A204.1 (cell line): ENCODE results near the gene TECR.
"Not testable (repeated sequence)": the region's sequence is repeated elsewhere in the genome, so short reads cannot be mapped to it uniquely, and the experiment has no call there.

ENCODE experiments used
- FAIRE-seq: peaks from 2 replicates; lab custom pipeline; 2012; peaks lifted over from hg19 to GRCh38; lab: Jason Lieb, UNC

The TECR gene

DNA sequence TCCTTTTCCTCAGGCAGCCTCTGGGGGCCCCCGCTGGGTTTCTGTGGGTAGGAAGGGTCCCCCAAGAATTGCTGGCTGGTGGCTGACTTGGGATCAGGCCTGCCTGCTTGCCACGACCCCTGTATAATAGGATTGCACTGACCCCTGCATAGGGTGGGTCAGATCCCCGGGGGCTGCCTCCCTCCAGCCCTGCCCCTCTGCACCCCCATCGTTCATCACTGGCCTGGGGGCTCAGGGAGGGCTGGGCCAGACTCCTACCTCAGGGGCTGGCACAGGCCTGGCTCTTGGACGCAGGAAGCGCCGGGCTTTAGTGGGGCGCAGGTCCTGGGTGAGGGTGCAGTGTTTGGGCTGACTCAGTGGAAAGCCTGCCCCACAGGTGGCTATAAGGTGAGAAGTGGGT lies 31.9 kb downstream of the TECR start:
- FAIRE-seq: no peak

GRCh38 chr19:14561847-14562351 lies 32.5 kb downstream of the TECR start:
- no peak for FAIRE-seq

- no peak for FAIRE-seq
Measured at GRCh38 chr19:14562660-14563589, 33.5 kb downstream of the TECR start.

DNA sequence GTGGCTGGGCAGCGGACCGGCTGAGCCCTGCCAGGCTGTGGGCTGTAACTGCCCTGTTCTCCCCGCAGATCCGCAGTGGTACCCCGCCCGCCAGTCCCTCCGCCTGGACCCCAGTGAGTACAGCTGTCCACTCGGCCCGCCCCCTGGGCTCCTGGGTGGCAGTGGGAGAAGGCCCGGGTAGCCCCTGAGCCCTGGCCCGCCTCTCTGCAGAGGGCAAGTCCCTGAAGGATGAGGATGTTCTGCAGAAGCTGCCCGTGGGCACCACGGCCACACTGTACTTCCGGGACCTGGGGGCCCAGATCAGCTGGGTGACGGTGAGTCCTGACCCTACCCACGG lies 34.2 kb downstream of the TECR start:
- no peak for FAIRE-seq

DNA sequence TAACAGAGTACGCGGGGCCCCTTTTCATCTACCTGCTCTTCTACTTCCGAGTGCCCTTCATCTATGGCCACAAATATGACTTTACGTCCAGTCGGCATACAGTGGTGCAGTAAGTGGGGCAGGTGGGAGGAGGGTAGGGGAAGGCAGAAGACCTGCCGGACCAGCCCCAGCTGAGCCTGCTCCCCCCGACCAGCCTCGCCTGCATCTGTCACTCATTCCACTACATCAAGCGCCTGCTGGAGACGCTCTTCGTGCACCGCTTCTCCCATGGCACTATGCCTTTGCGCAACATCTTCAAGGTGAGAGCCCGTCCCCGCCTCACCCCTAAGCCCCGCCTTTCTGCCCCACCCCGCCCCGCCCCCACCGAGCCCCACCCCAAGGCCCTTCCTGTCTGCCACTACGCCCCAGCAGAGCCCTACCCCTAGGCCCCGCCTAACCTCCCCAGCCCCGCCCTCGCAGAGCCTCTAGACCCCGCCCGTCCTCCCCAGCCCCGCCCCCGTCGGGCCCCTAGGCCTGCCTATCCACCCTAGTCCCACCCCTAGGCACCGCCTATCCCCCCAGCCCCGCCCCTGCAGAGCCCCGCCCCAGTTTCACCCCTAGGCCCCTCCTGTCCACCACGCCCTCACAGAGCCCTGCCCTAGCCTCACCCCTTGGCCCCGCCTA lies 34.7 kb downstream of the TECR start:
- no peak for FAIRE-seq

DNA sequence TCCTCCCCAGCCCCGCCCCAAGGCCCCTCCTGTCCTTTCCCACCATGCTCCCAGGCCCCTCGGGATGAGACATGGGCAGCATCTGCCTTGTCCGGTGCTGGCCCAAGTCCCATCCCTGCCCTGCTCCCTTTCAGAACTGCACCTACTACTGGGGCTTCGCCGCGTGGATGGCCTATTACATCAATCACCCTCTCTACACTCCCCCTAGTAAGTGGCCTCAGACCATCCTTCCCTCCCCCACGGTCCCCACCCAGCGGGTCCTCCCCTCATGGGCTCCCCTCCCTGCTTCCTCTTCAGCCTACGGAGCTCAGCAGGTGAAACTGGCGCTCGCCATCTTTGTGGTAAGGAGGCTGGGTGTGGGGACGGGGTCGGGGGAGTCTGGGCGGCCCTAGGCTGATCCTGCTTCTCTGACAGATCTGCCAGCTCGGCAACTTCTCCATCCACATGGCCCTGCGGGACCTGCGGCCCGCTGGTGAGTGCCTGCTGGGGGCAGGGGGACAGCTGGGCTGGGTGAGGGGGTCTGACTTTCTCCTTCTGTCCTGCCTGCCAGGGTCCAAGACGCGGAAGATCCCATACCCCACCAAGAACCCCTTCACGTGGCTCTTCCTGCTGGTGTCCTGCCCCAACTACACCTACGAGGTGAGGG lies 35.4 kb downstream of the TECR start:
- not testable (repeated sequence) for FAIRE-seq

- FAIRE-seq: no peak
Measured at GRCh38 chr19:14565298-14565679, 35.9 kb downstream of the TECR start.

DNA sequence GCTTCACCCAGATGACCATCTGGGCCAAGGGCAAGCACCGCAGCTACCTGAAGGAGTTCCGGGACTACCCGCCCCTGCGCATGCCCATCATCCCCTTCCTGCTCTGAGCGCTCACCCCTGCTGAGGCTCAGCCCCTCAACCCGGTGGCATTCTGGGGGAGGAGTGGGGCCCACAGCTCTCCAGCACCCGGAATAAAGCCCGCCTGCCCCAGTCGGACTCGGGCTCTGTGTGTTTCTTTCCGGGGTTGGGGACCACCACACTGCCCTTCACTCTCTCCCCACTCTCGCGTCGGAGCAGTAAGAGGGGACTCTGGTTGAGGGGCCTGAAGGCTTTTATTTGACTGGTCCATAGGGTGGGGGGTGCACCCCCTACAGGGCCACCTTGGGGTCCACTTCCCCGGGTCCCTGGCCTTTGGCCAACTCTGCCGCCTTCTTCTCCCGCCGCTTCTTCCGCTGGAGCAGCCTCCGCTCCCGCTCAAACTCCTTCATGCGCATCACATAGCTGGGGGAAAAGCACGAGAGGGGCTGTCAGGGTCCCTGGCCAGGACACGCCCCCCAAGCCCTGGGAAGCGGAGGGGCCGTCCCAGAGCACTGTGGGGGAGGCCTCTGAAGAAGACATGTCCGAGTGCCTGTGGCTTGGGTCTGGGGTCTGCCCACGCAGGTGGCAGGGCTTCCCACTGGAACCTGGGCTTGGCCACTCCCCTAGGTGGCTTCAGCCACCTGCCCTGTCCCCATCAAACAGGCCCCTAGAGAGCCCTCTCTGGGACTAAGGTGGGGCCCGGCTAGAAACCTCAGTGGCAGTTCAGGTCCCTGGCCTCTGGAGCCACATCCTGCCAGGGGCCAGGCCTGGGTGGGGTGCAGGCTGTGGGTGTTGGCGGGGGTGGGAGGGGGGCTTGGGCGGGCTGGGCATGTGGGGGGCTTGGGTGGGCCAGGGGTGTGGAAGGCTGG lies 36.6 kb downstream of the TECR start:
- FAIRE-seq: no peak

DNA sequence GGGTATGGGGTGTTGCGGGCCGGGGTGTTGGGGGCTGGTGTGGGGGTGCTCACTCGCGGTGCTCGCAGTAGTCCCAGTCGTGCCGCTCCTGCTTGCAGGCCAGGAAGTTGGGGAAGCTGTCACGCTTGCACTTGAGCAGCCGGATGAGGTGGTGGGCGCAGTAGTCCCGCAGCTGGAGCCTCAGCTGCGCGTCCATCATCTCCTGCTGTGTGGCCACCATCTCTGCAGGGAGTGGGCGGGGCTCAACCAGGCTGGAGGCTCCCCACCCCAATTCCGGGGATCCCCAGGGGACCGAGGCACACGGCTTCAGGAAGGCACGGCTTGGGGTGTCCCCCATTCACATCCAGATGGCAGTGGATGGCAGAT lies 37.3 kb downstream of the TECR start:
- no peak for FAIRE-seq

GRCh38 chr19:14567079-14567478 lies 37.7 kb downstream of the TECR start:
- FAIRE-seq: no peak

DNA sequence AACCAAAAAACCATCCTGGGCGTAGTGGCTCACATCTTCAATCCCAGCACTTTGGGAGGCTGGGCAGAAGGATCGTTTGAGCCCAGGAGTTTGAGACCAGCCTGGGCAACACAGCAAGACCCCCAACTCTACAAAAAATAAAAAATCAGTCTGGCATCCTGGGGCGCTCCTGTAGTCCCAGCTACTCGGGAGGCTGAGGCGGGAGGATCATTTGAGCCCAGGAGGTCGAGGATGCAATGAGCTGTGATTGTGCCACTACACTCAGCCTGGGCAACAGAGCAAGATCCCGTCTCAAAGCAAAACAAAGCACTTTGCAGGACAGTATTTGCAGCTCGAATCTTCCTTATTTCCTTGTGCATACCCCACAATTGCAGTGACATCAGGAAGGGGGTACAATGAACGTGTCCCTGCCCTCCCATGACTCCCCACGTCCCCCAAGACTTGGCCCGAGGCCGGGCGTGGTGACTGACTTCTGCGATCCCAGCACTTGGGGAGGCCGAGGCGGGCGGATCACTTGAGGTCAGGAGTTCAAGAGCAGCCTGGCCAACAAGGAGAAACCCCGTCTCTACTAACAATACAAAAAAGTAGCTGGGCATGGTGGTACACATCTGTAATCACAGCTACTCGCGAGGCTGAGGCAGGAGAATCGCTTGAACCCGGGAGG lies 41.6 kb downstream of the TECR start:
- no peak for FAIRE-seq

- FAIRE-seq: peak; percentile 11
Measured at GRCh38 chr19:14571695-14572490, 42.5 kb downstream of the TECR start, which contains the start of gene NDUFB7. Gene NDUFB7, minus strand, starts transcription at chr19:14572066. Its CDS starts 66 bp downstream, at chr19:14572000.

DNA sequence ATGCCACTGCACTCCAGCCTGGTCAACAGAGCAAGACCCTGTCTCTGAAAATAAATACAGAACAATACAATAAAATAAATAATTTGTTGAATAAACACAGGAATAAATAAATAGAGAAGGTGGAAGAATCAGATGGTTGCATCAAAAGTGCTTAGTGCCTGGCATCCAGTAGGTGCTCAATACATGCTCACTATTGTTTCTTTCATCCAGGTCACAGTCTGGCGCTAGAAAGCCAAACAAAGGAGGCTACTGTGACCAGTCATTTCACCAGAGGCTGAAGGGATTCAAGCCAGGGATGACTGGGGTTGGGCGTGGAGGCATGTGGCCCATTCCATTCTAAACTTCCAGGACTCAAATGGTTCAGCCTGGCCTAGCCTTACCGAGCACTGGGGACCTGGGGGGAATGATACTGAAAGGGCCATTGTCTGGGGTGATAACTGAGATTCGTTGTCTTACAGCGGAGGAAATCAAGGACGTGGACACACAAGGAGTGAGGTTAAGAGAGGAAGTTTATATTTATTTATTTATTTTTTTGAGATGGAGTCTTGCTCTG lies 46.1 kb downstream of the TECR start:
- no peak for FAIRE-seq

- no peak for FAIRE-seq
Measured at GRCh38 chr19:14576363-14576762, 47.0 kb downstream of the TECR start.

DNA sequence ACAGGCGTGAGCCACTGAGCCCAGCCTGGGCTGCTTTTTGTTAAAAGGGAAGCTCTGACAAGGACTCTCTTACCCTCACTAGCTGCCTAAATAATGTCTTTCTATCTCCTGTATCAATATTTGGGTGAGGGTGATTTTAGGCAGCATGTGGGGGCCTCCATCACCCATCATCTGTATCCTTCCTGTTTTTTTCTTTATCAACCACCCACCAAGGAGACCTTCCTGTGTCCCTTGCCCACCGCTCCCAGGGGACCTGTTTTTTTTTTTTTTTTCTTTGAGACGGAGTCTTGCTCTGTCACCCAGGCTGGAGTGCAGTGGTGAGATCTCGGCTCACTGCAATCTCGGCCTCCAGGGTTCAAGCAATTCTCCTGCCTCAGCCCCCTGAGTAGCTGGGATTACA lies 47.9 kb downstream of the TECR start:
- no peak for FAIRE-seq

DNA sequence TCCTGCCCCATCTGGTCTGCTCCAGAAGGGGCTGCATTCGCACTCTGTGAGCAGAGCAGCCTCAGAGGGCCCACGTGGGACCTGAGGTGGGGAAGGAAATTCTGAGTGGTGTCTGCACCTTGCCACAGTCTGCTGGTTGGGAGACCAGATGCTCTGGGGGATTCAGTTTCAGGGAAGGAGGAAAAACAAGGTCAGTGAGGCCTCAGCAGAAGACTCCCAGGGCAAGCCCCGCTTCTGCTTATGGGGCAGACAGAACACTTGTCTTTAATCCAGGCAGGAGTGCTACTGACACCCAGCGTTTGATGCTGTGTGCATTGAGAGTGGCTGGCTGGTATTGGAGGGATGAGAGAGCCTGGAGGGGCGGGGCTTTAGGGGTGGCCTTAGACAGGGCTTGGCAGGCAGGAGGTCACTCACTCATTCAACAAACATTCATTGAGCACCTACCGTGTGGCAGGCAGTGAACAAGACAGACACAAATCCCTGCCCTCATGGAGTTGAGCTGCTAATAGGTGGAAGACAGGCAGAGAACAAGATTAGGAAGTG lies 48.6 kb downstream of the TECR start:
- FAIRE-seq: no peak

DNA sequence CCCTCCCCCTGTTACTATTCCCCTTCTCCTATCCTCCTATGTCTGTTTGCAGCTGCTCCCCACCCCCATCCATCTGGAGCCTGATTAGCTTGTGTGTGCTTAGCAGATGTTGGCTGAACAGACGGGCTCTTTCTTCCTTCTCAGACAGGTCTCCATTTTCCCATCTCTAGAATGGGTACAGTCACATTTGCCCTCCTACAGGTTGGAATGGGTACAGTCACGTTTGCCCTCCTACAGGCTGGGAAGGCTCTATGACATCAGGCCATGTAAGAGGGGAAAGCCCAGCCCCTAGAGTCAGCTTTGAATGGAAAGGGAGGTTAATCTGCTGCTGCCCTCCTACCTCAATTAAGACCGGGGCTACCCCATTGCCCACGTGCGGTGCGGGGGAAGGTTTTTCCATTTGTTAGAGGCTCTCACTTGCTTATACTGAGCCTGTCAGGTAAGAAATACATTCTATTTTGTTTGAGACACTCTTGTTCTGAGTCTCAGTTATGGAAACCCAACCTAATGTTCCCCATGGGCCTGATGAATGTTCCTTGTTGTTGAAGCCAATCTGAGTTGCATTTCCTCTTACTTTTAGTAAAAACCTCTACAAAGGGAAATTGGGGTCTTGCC lies 51.3 kb downstream of the TECR start:
- no peak for FAIRE-seq

GRCh38 chr19:14582894-14583340 lies 53.5 kb downstream of the TECR start, which contains the start of gene CLEC17A:
Gene CLEC17A, plus strand, starts transcription at chr19:14583084. Its CDS starts 77 bp downstream, at chr19:14583161.
- FAIRE-seq: no peak

- not testable (repeated sequence) for FAIRE-seq
Measured at GRCh38 chr19:14584372-14584771, 55.0 kb downstream of the TECR start.
